Astrocyte (in vitro differentiated cells and primary cell): ENCODE measurements around the gene NINJ1. TPM values are rescaled to one million over a fixed set of nuclear protein-coding genes. Genes with fewer than 3 reads are reported as not detected.

Source experiments
- DNase-seq: peaks from one replicate; pipeline ENCODE4 v3.0.0-alpha.2; 2010; ENCODE audit warnings: low read depth
- FAIRE-seq: peaks from 2 replicates; lab custom pipeline; 2011; peaks lifted over from hg19 to GRCh38; lab: Jason Lieb, UNC
- H2AFZ ChIP-seq: 2 replicates; pipeline ENCODE4 v1.6.0; 2012; ENCODE audit warnings: low read depth, low read length, inconsistent platforms
- H3K27ac ChIP-seq: 2 replicates; pipeline ENCODE4 v1.5.1; 2011; ENCODE audit warnings: low read depth, low read length, inconsistent platforms
- H3K27me3 ChIP-seq: 2 replicates; pipeline ENCODE4 v1.6.0; 2011; ENCODE audit warnings: low read length, inconsistent platforms; ENCODE audit not compliant: insufficient read depth
- H3K36me3 ChIP-seq: 2 replicates; pipeline ENCODE4 v1.5.1; 2011; ENCODE audit warnings: low read length, inconsistent platforms; ENCODE audit not compliant: insufficient read depth
- H3K4me1 ChIP-seq: 2 replicates; pipeline ENCODE4 v1.5.1; 2011; ENCODE audit warnings: low read length, inconsistent platforms; ENCODE audit not compliant: insufficient read depth
- H3K4me2 ChIP-seq: 2 replicates; pipeline ENCODE4 v1.6.0; 2012; ENCODE audit warnings: low read length, inconsistent platforms
- H3K4me3 ChIP-seq: 2 replicates; pipeline ENCODE4 v1.5.1; 2011; ENCODE audit warnings: low read depth, mild to moderate bottlenecking, low read length, inconsistent platforms; ENCODE audit not compliant: insufficient read depth
- H3K79me2 ChIP-seq: 2 replicates; pipeline ENCODE4 v1.6.0; 2012; ENCODE audit warnings: mild to moderate bottlenecking, low read length, inconsistent platforms; ENCODE audit not compliant: insufficient read depth
- H3K9ac ChIP-seq: 2 replicates; pipeline ENCODE4 v1.6.0; 2012; ENCODE audit warnings: mild to moderate bottlenecking, low read length, inconsistent platforms
- H3K9me3 ChIP-seq: 2 replicates; pipeline ENCODE4 v1.5.1; 2012; ENCODE audit warnings: low read depth, mild to moderate bottlenecking, low read length, inconsistent platforms; ENCODE audit not compliant: insufficient read depth
- H4K20me1 ChIP-seq: 2 replicates; pipeline ENCODE4 v1.6.0; 2012; ENCODE audit warnings: low read length, inconsistent platforms; ENCODE audit not compliant: insufficient read depth
- H3K27ac Mint-ChIP-seq: one replicate; pipeline ENCODE4 v1.8.0; 2021; ENCODE audit warnings: mild to moderate bottlenecking, mixed read lengths; ENCODE audit not compliant: unreplicated experiment
- H3K27me3 Mint-ChIP-seq: one replicate; pipeline ENCODE4 v1.8.0; 2021; ENCODE audit warnings: low read depth, mixed read lengths; ENCODE audit not compliant: unreplicated experiment
- H3K36me3 Mint-ChIP-seq: one replicate; pipeline ENCODE4 v1.8.0; 2021; ENCODE audit warnings: low read depth, mixed read lengths; ENCODE audit not compliant: unreplicated experiment
- H3K4me1 Mint-ChIP-seq: one replicate; pipeline ENCODE4 v1.8.0; 2021; ENCODE audit warnings: low read depth, mixed read lengths; ENCODE audit not compliant: unreplicated experiment
- H3K4me3 Mint-ChIP-seq: one replicate; pipeline ENCODE4 v1.8.0; 2021; ENCODE audit warnings: mild to moderate bottlenecking, moderate library complexity, mixed read lengths; ENCODE audit not compliant: unreplicated experiment
- H3K9me3 Mint-ChIP-seq: one replicate; pipeline ENCODE4 v1.8.0; 2021; ENCODE audit warnings: mild to moderate bottlenecking, mixed read lengths; ENCODE audit not compliant: unreplicated experiment
- CTCF ChIP-seq: IDR thresholded peaks from 2 replicates; pipeline ENCODE4 v1.5.1; 2011; ENCODE audit warnings: low read depth, mild to moderate bottlenecking, inconsistent platforms, low read length, moderate library complexity; ENCODE audit not compliant: insufficient read depth
- EZH2 ChIP-seq: IDR thresholded peaks from 2 replicates; pipeline ENCODE4 v1.6.1; 2012; ENCODE audit warnings: mild to moderate bottlenecking, low read length, inconsistent platforms; ENCODE audit not compliant: insufficient read depth
- total RNA-seq: library from RNA; stranded (reverse); gene quantifications from 2 replicates; pipeline ENCODE4 v1.2.1, GENCODE V29; 2021

NINJ1 gene
- total RNA-seq, 1 donor from 2014 or later: 28.3 TPM

DNA sequence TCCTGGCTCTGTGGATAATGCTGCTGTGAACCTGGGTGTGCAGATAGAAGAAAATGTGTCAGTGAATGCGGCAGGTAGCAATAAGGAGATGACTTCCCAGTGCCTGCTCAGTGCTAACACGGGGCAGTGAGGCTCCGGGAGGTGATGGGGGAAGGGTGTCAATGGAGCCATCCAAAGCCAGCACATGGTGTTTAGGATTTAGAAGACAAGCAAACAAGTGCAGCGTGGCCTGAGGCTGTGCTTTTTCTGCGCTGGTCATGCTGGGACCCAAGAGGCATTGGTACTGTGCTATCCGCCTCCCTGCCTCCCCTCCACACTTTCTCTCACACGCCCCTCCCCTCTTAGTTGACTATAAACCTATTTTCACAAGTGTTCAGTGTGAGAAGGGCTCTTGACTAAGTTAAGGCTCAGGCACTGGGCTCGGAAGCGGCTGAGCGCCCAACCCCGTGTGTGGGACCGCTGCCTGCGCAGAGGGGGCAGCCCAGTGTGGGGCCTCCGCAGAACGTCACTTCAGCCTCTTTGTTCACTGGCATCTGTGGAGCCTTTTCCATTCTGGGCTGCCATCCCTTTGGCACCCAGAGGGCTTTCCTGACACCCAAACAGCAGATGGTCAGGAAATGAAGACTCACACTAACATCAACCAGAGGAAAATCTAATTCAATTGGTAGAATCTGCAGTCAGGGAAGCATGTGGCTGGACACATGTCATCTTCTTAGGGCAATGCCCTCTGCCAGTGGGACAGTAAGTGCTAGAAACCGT is 21.8 kb upstream of the NINJ1 start:
- Mint-ChIP-seq H3K4me3 (no peak overlapping the region), H3K27me3 (peaks cover 8% of the 10 kb centered on the region)
- DNase-seq: no peak

DNA sequence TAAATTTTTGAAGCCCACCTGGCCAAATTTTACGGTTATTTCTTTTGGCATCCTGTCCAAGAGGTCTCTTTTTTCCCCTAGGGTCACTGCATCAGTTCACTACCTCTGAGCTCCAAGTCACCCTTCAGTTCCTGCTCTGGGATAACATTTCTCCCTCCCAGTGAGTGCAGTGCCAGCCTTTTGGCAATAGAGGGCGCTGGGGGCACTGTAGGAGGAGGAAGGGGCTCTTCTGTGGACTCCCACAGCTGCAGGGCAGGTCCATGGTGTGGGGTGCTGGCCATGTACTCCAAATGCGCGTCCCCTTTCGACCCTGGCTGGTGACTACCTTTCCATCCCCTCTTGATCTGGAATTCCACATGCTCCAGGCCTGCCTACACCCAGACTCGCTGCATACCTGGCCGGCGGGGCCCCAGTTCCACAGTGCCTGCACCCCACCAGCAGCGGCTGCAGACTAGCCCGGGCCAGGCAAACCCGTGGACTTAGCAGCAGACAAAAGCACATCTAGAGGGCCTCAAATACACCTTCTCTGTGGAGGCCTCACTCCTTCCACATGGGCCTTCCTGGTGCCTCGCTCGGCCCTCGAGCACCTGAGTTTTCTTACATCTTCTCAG is 20.3 kb upstream of the NINJ1 start:
- Histone ChIP-seq H3K4me2 (no peak overlapping the region), H3K27ac (no peak overlapping the region), H3K4me3 (no peak overlapping the region), H4K20me1 (no peaks in the 10 kb centered on the region), H3K9ac (no peak overlapping the region), H3K36me3 (no peaks in the 10 kb centered on the region), H2AFZ (no peak overlapping the region), H3K4me1 (peaks cover 2% of the 10 kb centered on the region), H3K27me3 (no peaks in the 10 kb centered on the region), H3K9me3 (no peaks in the 10 kb centered on the region), H3K79me2 (no peaks in the 10 kb centered on the region)
- Mint-ChIP-seq H3K27ac (no peak overlapping the region), H3K4me1 (peaks cover under 1% of the 10 kb centered on the region), H3K9me3 (no peaks in the 10 kb centered on the region), H3K27me3 (peaks cover 10% of the 10 kb centered on the region), H3K4me3 (no peak overlapping the region), H3K36me3 (no peaks in the 10 kb centered on the region)
- peak; percentile 40 for TF ChIP-seq CTCF
- TF ChIP-seq EZH2: no peak
- DNase-seq: no peak
- no peak for FAIRE-seq

More for the DNA sequence above, 21.8 kb upstream of the NINJ1 start:
- Histone ChIP-seq H4K20me1 (no peaks in the 10 kb centered on the region), H3K27me3 (no peaks in the 10 kb centered on the region), H3K79me2 (no peaks in the 10 kb centered on the region), H3K9ac (no peak overlapping the region), H3K36me3 (no peaks in the 10 kb centered on the region), H3K9me3 (no peaks in the 10 kb centered on the region), H3K27ac (no peak overlapping the region), H3K4me2 (no peak overlapping the region), H2AFZ (no peak overlapping the region), H3K4me3 (no peak overlapping the region), H3K4me1 (peaks cover 7% of the 10 kb centered on the region)
- Mint-ChIP-seq H3K4me1 (peaks cover 6% of the 10 kb centered on the region), H3K36me3 (no peaks in the 10 kb centered on the region), H3K27ac (no peak overlapping the region), H3K9me3 (no peaks in the 10 kb centered on the region)
- FAIRE-seq: no peak
- TF ChIP-seq CTCF: no peak
- no peak for TF ChIP-seq EZH2
